Fibroblast of villous mesenchyme (primary cell): ENCODE results near the gene SENP8. TPM values are rescaled to one million over a fixed set of nuclear protein-coding genes. Genes with fewer than 3 reads are reported as not detected.

Source experiments
- DNase-seq: peaks from one replicate; pipeline ENCODE4 v3.0.0-alpha.2; 2010; ENCODE audit warnings: low read depth
- H3K4me3 ChIP-seq: 2 replicates; pipeline ENCODE4 v1.5.1; 2011; ENCODE audit warnings: low read depth, mild to moderate bottlenecking, low read length
- CTCF ChIP-seq: IDR thresholded peaks from 2 replicates; pipeline ENCODE4 v1.5.1; 2012; ENCODE audit warnings: low read depth, mild to moderate bottlenecking, low read length; ENCODE audit not compliant: insufficient read depth
- total RNA-seq: library from RNA; depleted of rRNA; stranded (reverse); fragments of >200 nt; gene quantifications from 2 replicates; pipeline ENCODE4 v1.2.3, GENCODE V29; 2012

SENP8 gene
- total RNA-seq, 1 donor = 2.6 TPM

GRCh38 chr15:72178976-72179585 lies 60.9 kb downstream of the SENP8 start:
- TF ChIP-seq CTCF = no peak
- no peak overlapping the region for H3K4me3 ChIP-seq
- no peak for DNase-seq

DNA sequence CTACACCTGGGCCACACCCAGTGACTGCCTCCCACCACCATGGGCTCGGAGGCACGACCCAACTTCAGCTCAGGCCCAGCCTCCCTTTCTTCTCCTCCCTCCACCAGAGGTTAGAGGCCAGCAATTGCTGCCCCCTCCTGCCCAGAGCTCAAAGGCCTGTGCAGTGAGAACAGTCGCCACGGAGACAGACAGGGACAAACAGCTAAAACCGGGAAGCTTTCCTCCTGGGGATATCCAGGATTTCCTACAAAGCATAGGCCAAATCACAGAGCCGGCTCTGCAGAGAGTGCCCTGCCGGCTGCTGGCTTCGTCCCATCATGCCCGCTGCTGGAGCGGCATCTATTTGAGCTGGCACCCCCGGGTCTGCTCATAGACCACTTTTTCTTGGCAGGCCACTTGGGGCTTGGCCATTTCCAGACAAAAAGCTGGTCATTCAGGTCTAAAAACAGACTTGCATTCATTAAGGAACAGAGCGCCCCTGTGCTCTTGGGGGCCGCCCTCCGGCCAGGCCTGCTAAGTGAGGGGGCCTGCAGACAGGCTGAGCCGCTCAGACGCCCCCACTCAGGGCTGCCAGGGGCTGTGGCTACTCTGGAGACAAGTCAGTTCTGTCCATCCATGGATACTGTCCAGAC lies 61.9 kb downstream of the SENP8 start:
- no peak for TF ChIP-seq CTCF
- no peak for DNase-seq
- H3K4me3 ChIP-seq = no peak overlapping the region

GRCh38 chr15:72180761-72181324 lies 62.6 kb downstream of the SENP8 start:
- TF ChIP-seq CTCF = no peak
- no peak for DNase-seq
- H3K4me3 ChIP-seq = no peak overlapping the region

- DNase-seq = no peak
- no peak for TF ChIP-seq CTCF
- H3K4me3 ChIP-seq = no peak overlapping the region
Measured at GRCh38 chr15:72182244-72182643, 64.0 kb downstream of the SENP8 start.

- H3K4me3 ChIP-seq = no peak overlapping the region
- no peak for TF ChIP-seq CTCF
- peak; percentile 28 for DNase-seq
Measured at GRCh38 chr15:72182673-72183072, 64.5 kb downstream of the SENP8 start.

DNA sequence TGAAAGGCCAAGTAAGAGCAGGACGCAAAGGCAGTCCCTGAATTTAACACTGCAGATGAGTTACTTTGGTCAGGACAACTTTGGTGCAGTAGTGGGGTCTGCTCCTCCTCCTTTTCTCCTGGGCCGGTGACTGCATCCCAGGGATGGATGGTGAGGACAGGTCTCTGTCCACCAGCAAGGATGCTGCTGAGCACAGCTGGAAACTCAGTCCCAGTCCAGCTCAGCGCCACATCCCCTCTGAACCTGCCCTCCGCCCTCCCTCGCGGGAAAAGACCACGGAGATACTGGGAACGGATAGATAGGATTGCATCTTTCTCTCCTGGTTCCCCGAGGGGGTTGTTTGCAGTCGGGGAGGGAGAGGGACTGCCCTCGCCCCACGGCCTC lies 65.6 kb downstream of the SENP8 start:
- DNase-seq = no peak
- H3K4me3 ChIP-seq = peak overlapping the region; percentile 14
- no peak for TF ChIP-seq CTCF
